ENCODE data around the gene KIFAP3. TPM values are rescaled to one million over a fixed set of nuclear protein-coding genes. Genes with fewer than 3 reads are reported as not detected.
"Not testable (repeated sequence)": the region's sequence is repeated elsewhere in the genome, so short reads cannot be mapped to it uniquely, and the experiment has no call there.

Gene KIFAP3
- total RNA-seq, 1 experiment from 2014 or later: 2.3 TPM

DNA sequence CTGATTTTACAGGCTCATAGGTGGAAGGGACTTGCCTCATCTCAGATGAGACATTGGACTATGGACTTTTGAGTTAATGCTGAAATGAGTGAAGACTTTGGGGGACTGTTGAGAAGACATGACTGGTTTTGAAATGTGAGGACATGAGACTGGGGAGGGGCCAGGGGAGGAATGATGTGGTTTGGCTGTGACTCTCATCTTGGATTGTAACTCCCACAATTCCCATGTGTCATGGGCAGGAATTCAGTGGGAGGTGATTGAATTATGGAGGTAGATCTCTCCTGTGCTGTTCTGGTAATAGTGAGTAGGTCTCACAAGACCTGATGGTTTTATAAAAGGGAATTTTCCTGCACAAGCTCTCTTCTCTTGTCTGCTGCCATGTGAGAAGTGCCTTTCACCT lies 201.6 kb downstream of the KIFAP3 start (continued):
- TF ChIP-seq, protein P1, sequence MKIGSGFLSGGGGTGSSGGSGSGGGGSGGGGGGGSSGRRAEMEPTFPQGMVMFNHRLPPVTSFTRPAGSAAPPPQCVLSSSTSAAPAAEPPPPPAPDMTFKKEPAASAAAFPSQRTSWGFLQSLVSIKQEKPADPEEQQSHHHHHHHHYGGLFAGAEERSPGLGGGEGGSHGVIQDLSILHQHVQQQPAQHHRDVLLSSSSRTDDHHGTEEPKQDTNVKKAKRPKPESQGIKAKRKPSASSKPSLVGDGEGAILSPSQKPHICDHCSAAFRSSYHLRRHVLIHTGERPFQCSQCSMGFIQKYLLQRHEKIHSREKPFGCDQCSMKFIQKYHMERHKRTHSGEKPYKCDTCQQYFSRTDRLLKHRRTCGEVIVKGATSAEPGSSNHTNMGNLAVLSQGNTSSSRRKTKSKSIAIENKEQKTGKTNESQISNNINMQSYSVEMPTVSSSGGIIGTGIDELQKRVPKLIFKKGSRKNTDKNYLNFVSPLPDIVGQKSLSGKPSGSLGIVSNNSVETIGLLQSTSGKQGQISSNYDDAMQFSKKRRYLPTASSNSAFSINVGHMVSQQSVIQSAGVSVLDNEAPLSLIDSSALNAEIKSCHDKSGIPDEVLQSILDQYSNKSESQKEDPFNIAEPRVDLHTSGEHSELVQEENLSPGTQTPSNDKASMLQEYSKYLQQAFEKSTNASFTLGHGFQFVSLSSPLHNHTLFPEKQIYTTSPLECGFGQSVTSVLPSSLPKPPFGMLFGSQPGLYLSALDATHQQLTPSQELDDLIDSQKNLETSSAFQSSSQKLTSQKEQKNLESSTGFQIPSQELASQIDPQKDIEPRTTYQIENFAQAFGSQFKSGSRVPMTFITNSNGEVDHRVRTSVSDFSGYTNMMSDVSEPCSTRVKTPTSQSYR (CRISPR knock-in tag; IDR thresholded peaks at IDR 0.05): no peak

DNA sequence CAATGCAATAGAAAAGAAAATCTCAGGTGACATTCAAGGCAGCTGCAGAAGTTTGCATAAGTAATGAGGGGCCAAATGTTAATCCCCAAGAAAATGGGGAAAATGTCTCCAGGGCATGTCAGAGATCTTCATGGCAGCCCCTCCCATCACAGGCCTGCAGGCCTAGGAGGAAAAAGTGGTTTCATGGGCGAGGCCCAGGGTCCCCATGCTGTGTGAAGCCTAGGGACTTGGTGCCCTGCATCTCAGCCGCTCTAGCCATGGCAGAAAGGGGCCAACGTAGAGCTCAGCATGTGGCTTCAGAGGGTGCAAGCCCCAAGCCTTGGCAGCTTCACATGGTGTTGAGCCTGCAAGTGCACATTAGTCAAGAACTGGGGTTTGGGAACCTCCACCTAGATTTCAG lies 202.5 kb downstream of the KIFAP3 start:
- H3K27me3 Mint-ChIP-seq (ENCODE audit: low read depth); ATAC-seq; H3K4me1 Mint-ChIP-seq; POLR2A ChIA-PET; H3K4me3 Mint-ChIP-seq; DNase-seq (ENCODE audit: low spot score); CTCF ChIA-PET; H3K27ac Mint-ChIP-seq: not testable (repeated sequence)
- H3K36me3 Mint-ChIP-seq: peaks cover 78% of the 10 kb centered on the region
- peaks cover 31% of the 10 kb centered on the region for H3K9me3 Mint-ChIP-seq

Other genes starting within 250 kb of the KIFAP3 start
- 4.8 to 5.3 TPM (median 4.9 TPM) in 3 replicates for gene SCYL3, start 180.8 kb downstream of the KIFAP3 start, total RNA-seq (2021)
- 0.24 to 0.44 TPM (median 0.44 TPM) in 3 replicates for gene NTMT2, start 71.3 kb upstream of the KIFAP3 start, total RNA-seq (2021)

All from WTC11 (cell line).